Keratinocyte (primary cell): ENCODE results near the gene SKIC3. TPM values are rescaled to one million over a fixed set of nuclear protein-coding genes. Genes with fewer than 3 reads are reported as not detected.

Experiments used
- DNase-seq: peaks from one replicate; pipeline ENCODE4 v3.0.0-alpha.2; 2011; ENCODE audit warnings: low read depth, missing footprints, low spot score
- FAIRE-seq: peaks from 2 replicates; lab custom pipeline; 2011; peaks lifted over from hg19 to GRCh38; lab: Jason Lieb, UNC
- H2AFZ ChIP-seq: 2 replicates; pipeline ENCODE4 v1.6.0; 2012; ENCODE audit warnings: low read length, control low read depth, inconsistent platforms; ENCODE audit not compliant: control insufficient read depth
- H3K27ac ChIP-seq: 2 replicates; pipeline ENCODE4 v1.5.1; 2011; ENCODE audit warnings: low read length; ENCODE audit not compliant: control insufficient read depth, insufficient read depth
- H3K27me3 ChIP-seq: 3 replicates; pipeline ENCODE4 v1.6.0; 2011; ENCODE audit warnings: low read length; ENCODE audit not compliant: control insufficient read depth, insufficient read depth; ENCODE audit errors: extremely low read depth
- H3K36me3 ChIP-seq, 2 experiments: 2 replicates in 1 of 2; 3 replicates in 1 of 2; pipeline ENCODE4 v1.5.1; 2011; ENCODE audit warnings: low read length in 2 of 2, mild to moderate bottlenecking in 1 of 2; ENCODE audit not compliant: control insufficient read depth in 2 of 2, insufficient read depth in 2 of 2; ENCODE audit errors: extremely low read depth in 1 of 2
- H3K4me1 ChIP-seq: 3 replicates; pipeline ENCODE4 v1.5.1; 2011; ENCODE audit warnings: low read length; ENCODE audit not compliant: control insufficient read depth, insufficient read depth; ENCODE audit errors: extremely low read depth
- H3K4me2 ChIP-seq: 3 replicates; pipeline ENCODE4 v1.6.0; 2011; ENCODE audit warnings: low read depth, low read length; ENCODE audit not compliant: control insufficient read depth, insufficient read depth; ENCODE audit errors: extremely low read depth
- H3K4me3 ChIP-seq, 3 experiments: fragments of 200-600 bp in 1 of 3; sonication (generic) in 1 of 3; 2 replicates in 2 of 3; 3 replicates in 1 of 3; pipeline ENCODE4 v1.5.1; 2011 to 2016; ENCODE audit warnings: low read length in 3 of 3, mild to moderate bottlenecking in 3 of 3, control low read depth in 2 of 3, inconsistent platforms in 1 of 3, low read depth in 1 of 3, mixed read lengths in 1 of 3, mixed run types in 1 of 3, moderate library complexity in 1 of 3; ENCODE audit not compliant: control insufficient read depth in 2 of 3, insufficient read depth in 2 of 3; ENCODE audit errors: extremely low read depth in 1 of 3
- H3K79me2 ChIP-seq: 2 replicates; pipeline ENCODE4 v1.6.0; 2012; ENCODE audit warnings: low read length; ENCODE audit not compliant: control insufficient read depth, insufficient read depth
- H3K9ac ChIP-seq: 3 replicates; pipeline ENCODE4 v1.6.0; 2011; ENCODE audit warnings: low read length; ENCODE audit not compliant: control insufficient read depth, insufficient read depth; ENCODE audit errors: extremely low read depth
- H3K9me1 ChIP-seq: 3 replicates; pipeline ENCODE4 v1.6.0; 2011; ENCODE audit warnings: low read length; ENCODE audit not compliant: control insufficient read depth, insufficient read depth; ENCODE audit errors: extremely low read depth
- H3K9me3 ChIP-seq: 2 replicates; pipeline ENCODE4 v1.5.1; 2012; ENCODE audit warnings: low read depth, low read length; ENCODE audit not compliant: control insufficient read depth
- H4K20me1 ChIP-seq: 3 replicates; pipeline ENCODE4 v1.6.0; 2011; ENCODE audit warnings: low read length; ENCODE audit not compliant: control insufficient read depth, insufficient read depth; ENCODE audit errors: extremely low read depth
- EZH2 ChIP-seq: IDR thresholded peaks from one replicate; pipeline ENCODE4 v1.6.1; 2012; ENCODE audit warnings: inconsistent platforms, mild to moderate bottlenecking, low read length, moderate library complexity
- dilution Hi-C: fragments of 300-500 bp; cut with MboI; formaldehyde crosslinking; loops from one replicate; pipeline ENCODE4 v1.7.0; 2020; ENCODE audit warnings: low sequenced_read_pairs; ENCODE audit not compliant: extremely low pct_ligation_motif_present
- polyA plus RNA-seq, 5 experiments: library from polyadenylated mRNA; depleted of rRNA in 3 of 5; stranded (reverse) in 3 of 5; stranded (forward) in 1 of 5; unstranded in 1 of 5; fragments of >200 nt; gene quantifications; 1 replicate in 1 of 5; 2 replicates in 3 of 5; 3 replicates in 1 of 5; pipeline versions ENCODE4 v1.2.1 to v1.2.3, GENCODE V29; 2011 to 2012; ENCODE audit warnings: missing spikeins in 2 of 5, low read depth in 1 of 5, low replicate concordance in 1 of 5
- TF ChIP-seq, protein P1 (sequence below), 3 experiments: IDR thresholded peaks in 1 of 3; conservative IDR thresholded peaks in 1 of 3; optimal IDR thresholded peaks in 1 of 3; 2 replicates in 2 of 3; 3 replicates in 1 of 3; pipeline versions ENCODE3 to v1.5.1; 2011; ENCODE audit warnings: low read length in 3 of 3, mild to moderate bottlenecking in 3 of 3, moderate library complexity in 2 of 3, control low read depth in 1 of 3, inconsistent platforms in 1 of 3; ENCODE audit not compliant: insufficient read depth in 2 of 3; ENCODE audit errors: extremely low read depth in 1 of 3

The SKIC3 gene
- polyA plus RNA-seq, 1 donor (not counting 4 experiments of a cell fraction or from before 2014, with no cell fraction given): 63.8 TPM

DNA sequence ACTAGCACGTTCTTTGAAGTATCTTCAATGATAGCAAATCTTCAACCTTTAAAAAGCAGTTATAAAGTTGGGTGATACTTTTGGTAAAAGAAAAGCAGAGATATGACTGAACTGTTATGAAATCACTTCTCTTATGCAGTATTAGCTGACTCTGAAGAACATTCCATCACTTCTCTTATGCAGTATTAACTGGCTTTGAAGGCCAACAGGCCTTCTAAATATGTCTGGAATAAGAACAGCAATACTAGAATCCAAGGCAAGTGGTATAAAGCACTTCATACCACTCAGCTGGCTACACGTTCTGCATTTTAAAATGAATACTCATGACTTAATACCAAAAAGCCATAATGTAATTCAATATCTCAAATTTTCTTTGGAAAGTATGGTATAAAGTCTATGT is 17.3 kb downstream of the SKIC3 start:
- FAIRE-seq: no peak
- TF ChIP-seq, protein P1, sequence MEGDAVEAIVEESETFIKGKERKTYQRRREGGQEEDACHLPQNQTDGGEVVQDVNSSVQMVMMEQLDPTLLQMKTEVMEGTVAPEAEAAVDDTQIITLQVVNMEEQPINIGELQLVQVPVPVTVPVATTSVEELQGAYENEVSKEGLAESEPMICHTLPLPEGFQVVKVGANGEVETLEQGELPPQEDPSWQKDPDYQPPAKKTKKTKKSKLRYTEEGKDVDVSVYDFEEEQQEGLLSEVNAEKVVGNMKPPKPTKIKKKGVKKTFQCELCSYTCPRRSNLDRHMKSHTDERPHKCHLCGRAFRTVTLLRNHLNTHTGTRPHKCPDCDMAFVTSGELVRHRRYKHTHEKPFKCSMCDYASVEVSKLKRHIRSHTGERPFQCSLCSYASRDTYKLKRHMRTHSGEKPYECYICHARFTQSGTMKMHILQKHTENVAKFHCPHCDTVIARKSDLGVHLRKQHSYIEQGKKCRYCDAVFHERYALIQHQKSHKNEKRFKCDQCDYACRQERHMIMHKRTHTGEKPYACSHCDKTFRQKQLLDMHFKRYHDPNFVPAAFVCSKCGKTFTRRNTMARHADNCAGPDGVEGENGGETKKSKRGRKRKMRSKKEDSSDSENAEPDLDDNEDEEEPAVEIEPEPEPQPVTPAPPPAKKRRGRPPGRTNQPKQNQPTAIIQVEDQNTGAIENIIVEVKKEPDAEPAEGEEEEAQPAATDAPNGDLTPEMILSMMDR (optimal IDR thresholded peaks at IDR 0.05 in 1 of 3, IDR thresholded peaks at IDR 0.05 in 1 of 3, conservative IDR thresholded peaks at IDR 0.05 in 1 of 3; ENCODE audit: extremely low read depth in 1 of 3, insufficient read depth in 2 of 3, low read length in 3 of 3): no peak
- no peak for TF ChIP-seq EZH2

DNA sequence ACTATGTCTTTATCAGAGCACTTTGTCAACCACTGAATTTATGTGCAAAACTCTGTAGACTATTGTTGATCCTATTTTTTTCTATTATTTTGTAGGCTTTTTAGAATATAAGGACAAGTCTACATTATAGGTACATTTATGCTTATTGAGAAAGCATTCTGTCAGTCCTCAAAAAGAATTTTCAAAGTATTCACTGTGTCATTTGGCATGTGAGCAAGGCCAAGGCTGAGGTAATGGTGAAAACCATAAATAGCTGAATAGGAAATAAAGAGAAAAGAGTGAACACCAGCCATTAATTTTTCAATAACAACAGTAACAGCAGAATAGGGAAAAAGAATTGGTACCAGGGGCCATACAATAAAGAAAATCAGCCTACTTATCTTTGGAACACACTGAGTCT is 21.0 kb downstream of the SKIC3 start:
- Histone ChIP-seq H3K9ac (no peak overlapping the region), H4K20me1 (no peaks in the 10 kb centered on the region), H2AFZ (no peak overlapping the region), H3K27ac (no peak overlapping the region), H3K36me3 (peaks cover 3 to 4% of the 10 kb centered on the region in 2 experiments), H3K79me2 (peaks cover 2% of the 10 kb centered on the region), H3K4me3 (no peak overlapping the region), H3K27me3 (no peaks in the 10 kb centered on the region), H3K9me3 (no peaks in the 10 kb centered on the region), H3K4me1 (no peaks in the 10 kb centered on the region), H3K9me1 (no peaks in the 10 kb centered on the region), H3K4me2 (no peak overlapping the region)
- dilution Hi-C loops: no loop called here
- FAIRE-seq (no peak), DNase-seq (no peak)
- TF ChIP-seq EZH2: no peak
- TF ChIP-seq, protein P1 (optimal IDR thresholded peaks at IDR 0.05 in 1 of 3, IDR thresholded peaks at IDR 0.05 in 1 of 3, conservative IDR thresholded peaks at IDR 0.05 in 1 of 3; ENCODE audit: extremely low read depth in 1 of 3, insufficient read depth in 2 of 3, low read length in 3 of 3): no peak

More for the DNA sequence above, 17.3 kb downstream of the SKIC3 start:
- H3K9me1 ChIP-seq: no peaks in the 10 kb centered on the region
- DNase-seq: no peak
- dilution Hi-C loops: no loop called here
- H3K4me1 ChIP-seq: no peaks in the 10 kb centered on the region
- H3K9me3 ChIP-seq: no peaks in the 10 kb centered on the region
- H4K20me1 ChIP-seq: no peaks in the 10 kb centered on the region
- H3K27me3 ChIP-seq: no peaks in the 10 kb centered on the region
- no peak overlapping the region for H2AFZ ChIP-seq
- no peak overlapping the region for H3K4me2 ChIP-seq
- peaks cover 0 to 3% of the 10 kb centered on the region in 2 experiments for H3K36me3 ChIP-seq
- no peak overlapping the region for H3K4me3 ChIP-seq
- no peak overlapping the region for H3K27ac ChIP-seq
- peaks cover 2% of the 10 kb centered on the region for H3K79me2 ChIP-seq
- no peak overlapping the region for H3K9ac ChIP-seq
